ENCODE measurements around the gene LTF.

The LTF gene

GRCh38 chr3:46423588-46423987 is 41.1 kb downstream of the LTF start:
- Histone ChIP-seq H4K20me1 (ENCODE audit: insufficient read depth, low read length) (no peaks in the 10 kb centered on the region), H3K27ac (ENCODE audit: low read length) (no peak overlapping the region), H3K9ac (ENCODE audit: low read length) (no peak overlapping the region), H3K9me3 (ENCODE audit: insufficient read depth, low read length) (no peaks in the 10 kb centered on the region), H3K27me3 (ENCODE audit: low read depth, low read length) (peaks cover 33% of the 10 kb centered on the region), H3K79me2 (ENCODE audit: low read length) (no peaks in the 10 kb centered on the region), H2AFZ (ENCODE audit: low read depth, low read length) (no peak overlapping the region), H3K4me2 (ENCODE audit: low read length) (no peak overlapping the region), H3K4me3 (ENCODE audit: low read length) (no peak overlapping the region), H3K36me3 (replicated peaks; ENCODE audit: low read depth, low read length) (no peaks in the 10 kb centered on the region), H3K4me1 (ENCODE audit: low read length) (no peaks in the 10 kb centered on the region)
- TF ChIP-seq EZH2phosphoT487 (IDR thresholded peaks at IDR 0.05; ENCODE audit: low read depth): no peak
- no peak for TF ChIP-seq CTCF (IDR thresholded peaks at IDR 0.05; ENCODE audit: low read depth, low read length)

DNA sequence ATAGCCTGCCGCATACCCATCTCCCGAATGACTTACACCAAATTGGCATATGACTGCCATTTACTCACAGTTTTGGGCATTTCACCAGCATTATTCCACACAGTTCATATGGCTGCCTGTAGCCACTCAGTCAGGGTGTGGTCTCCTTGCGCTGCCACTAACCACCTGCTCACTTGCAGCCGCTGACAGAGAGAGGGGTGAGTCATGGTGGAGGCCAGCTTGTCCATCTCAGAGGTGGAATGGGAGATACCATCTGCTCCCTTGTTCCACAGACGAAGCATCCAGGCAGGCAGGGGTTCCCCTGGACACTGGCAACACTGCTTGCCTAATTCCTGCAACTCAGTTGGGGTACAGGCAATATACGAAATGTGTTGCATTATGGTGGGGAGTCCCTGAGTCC is 42.1 kb downstream of the LTF start:
- TF ChIP-seq CTCF (IDR thresholded peaks at IDR 0.05; ENCODE audit: low read depth, low read length): no peak
- no peak for TF ChIP-seq EZH2phosphoT487 (IDR thresholded peaks at IDR 0.05; ENCODE audit: low read depth)
- Histone ChIP-seq H3K79me2 (ENCODE audit: low read length) (no peaks in the 10 kb centered on the region), H3K36me3 (replicated peaks; ENCODE audit: low read depth, low read length) (no peaks in the 10 kb centered on the region), H3K27me3 (ENCODE audit: low read depth, low read length) (peaks cover 28% of the 10 kb centered on the region), H3K4me1 (ENCODE audit: low read length) (no peaks in the 10 kb centered on the region), H3K4me2 (ENCODE audit: low read length) (no peak overlapping the region), H3K9me3 (ENCODE audit: insufficient read depth, low read length) (no peaks in the 10 kb centered on the region), H3K27ac (ENCODE audit: low read length) (no peak overlapping the region), H3K4me3 (ENCODE audit: low read length) (no peak overlapping the region), H2AFZ (ENCODE audit: low read depth, low read length) (no peak overlapping the region), H4K20me1 (ENCODE audit: insufficient read depth, low read length) (no peaks in the 10 kb centered on the region), H3K9ac (ENCODE audit: low read length) (no peak overlapping the region)

- no peak overlapping the region for H2AFZ ChIP-seq (ENCODE audit: low read depth, low read length)
- H3K79me2 ChIP-seq (ENCODE audit: low read length): no peaks in the 10 kb centered on the region
These were observed 43.8 kb downstream of the LTF start for GRCh38 chr3:46420931-46421330.

DNA sequence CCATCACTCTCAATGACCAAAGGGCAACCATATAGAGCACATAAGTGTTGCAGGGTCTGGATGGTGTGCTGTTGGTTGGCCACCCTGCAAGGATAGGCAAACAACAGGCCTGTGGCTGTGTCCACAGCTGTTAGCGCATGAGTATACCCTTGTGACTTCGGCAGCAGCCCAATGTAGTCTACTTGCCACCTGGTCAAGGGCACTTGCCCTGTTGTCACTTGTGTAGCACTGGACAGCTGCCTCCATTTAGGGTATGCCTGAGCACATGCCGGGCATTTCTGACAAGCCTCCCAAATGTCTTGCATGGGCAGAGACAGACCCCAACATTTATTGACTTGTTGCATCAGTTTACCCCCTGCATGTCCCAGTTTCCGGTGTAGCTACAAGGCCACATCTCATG is 44.9 kb downstream of the LTF start:
- Histone ChIP-seq H3K79me2 (ENCODE audit: low read length) (no peaks in the 10 kb centered on the region), H3K27ac (ENCODE audit: low read length) (no peak overlapping the region), H4K20me1 (ENCODE audit: insufficient read depth, low read length) (no peaks in the 10 kb centered on the region), H3K36me3 (replicated peaks; ENCODE audit: low read depth, low read length) (no peaks in the 10 kb centered on the region), H3K4me3 (ENCODE audit: low read length) (no peak overlapping the region), H3K9ac (ENCODE audit: low read length) (no peak overlapping the region), H3K4me1 (ENCODE audit: low read length) (peaks cover 12% of the 10 kb centered on the region), H3K4me2 (ENCODE audit: low read length) (no peak overlapping the region), H3K27me3 (ENCODE audit: low read depth, low read length) (peaks cover 23% of the 10 kb centered on the region), H3K9me3 (ENCODE audit: insufficient read depth, low read length) (no peaks in the 10 kb centered on the region), H2AFZ (ENCODE audit: low read depth, low read length) (no peak overlapping the region)
- no peak for TF ChIP-seq EZH2phosphoT487 (IDR thresholded peaks at IDR 0.05; ENCODE audit: low read depth)
- TF ChIP-seq CTCF (IDR thresholded peaks at IDR 0.05; ENCODE audit: low read depth, low read length): no peak

More at GRCh38 chr3:46420931-46421330, 43.8 kb downstream of the LTF start:
- Histone ChIP-seq H3K4me2 (ENCODE audit: low read length) (no peak overlapping the region), H3K27ac (ENCODE audit: low read length) (no peak overlapping the region), H4K20me1 (ENCODE audit: insufficient read depth, low read length) (no peaks in the 10 kb centered on the region), H3K4me3 (ENCODE audit: low read length) (no peak overlapping the region), H3K9ac (ENCODE audit: low read length) (no peak overlapping the region), H3K4me1 (ENCODE audit: low read length) (peaks cover 9% of the 10 kb centered on the region), H3K36me3 (replicated peaks; ENCODE audit: low read depth, low read length) (no peaks in the 10 kb centered on the region), H3K27me3 (ENCODE audit: low read depth, low read length) (peaks cover 24% of the 10 kb centered on the region), H3K9me3 (ENCODE audit: insufficient read depth, low read length) (no peaks in the 10 kb centered on the region)
- TF ChIP-seq CTCF (IDR thresholded peaks at IDR 0.05; ENCODE audit: low read depth, low read length): no peak
- TF ChIP-seq EZH2phosphoT487 (IDR thresholded peaks at IDR 0.05; ENCODE audit: low read depth): no peak

Data from OCI-LY3 (cell line).